H1 (cell line): ENCODE measurements around the gene RAB22A. TPM values are rescaled to one million over a fixed set of nuclear protein-coding genes. Genes with fewer than 3 reads are reported as not detected.

Experiments used
- CTCF ChIA-PET: fragments of 300-600 bp; sonication (Branson Sonifier 250); formaldehyde crosslinking; loops from one replicate; lab custom pipeline; 2021; ENCODE audit not compliant: partially characterized antibody; lab: Charles Lee
- POLR2A ChIA-PET: fragments of 300-600 bp; sonication (Branson Sonifier 250); formaldehyde crosslinking; loops from one replicate; lab custom pipeline; 2021; ENCODE audit warnings: inconsistent platforms; ENCODE audit not compliant: partially characterized antibody; lab: Charles Lee
- DNase-seq, 2 experiments: peaks; one replicate each; pipeline versions ENCODE4 v3.0.0 to v3.0.0-alpha.2; 2010 to 2022; ENCODE audit warnings: low spot score in 2 of 2, low read depth in 1 of 2, mixed read lengths in 1 of 2
- FAIRE-seq: peaks from 2 replicates; lab custom pipeline; 2011; peaks lifted over from hg19 to GRCh38; lab: Jason Lieb, UNC
- H2AFZ ChIP-seq: 2 replicates; pipeline ENCODE4 v1.8.1; 2012; ENCODE audit warnings: low read length, inconsistent platforms
- H2AK5ac ChIP-seq: 2 replicates; pipeline ENCODE4 v1.6.1; 2013; ENCODE audit warnings: low read depth, low read length
- H2BK120ac ChIP-seq: replicated peaks from 2 replicates; pipeline ENCODE3; 2013; ENCODE audit warnings: low read depth, low read length, inconsistent platforms
- H2BK12ac ChIP-seq: 2 replicates; pipeline ENCODE4 v1.6.1; 2013; ENCODE audit warnings: low read depth, low read length
- H2BK15ac ChIP-seq: 2 replicates; pipeline ENCODE4 v1.6.1; 2013; ENCODE audit warnings: low read length
- H2BK20ac ChIP-seq: 2 replicates; pipeline ENCODE4 v1.6.1; 2013; ENCODE audit warnings: low read length
- H2BK5ac ChIP-seq: 2 replicates; pipeline ENCODE4 v1.6.1; 2013; ENCODE audit warnings: low read depth, low read length
- H3K14ac ChIP-seq: 2 replicates; pipeline ENCODE4 v1.6.1; 2013; ENCODE audit warnings: inconsistent platforms; ENCODE audit not compliant: insufficient read length
- H3K18ac ChIP-seq: 2 replicates; pipeline ENCODE4 v1.6.1; 2013; ENCODE audit warnings: low read length; ENCODE audit errors: extremely low read depth
- H3K23ac ChIP-seq: 2 replicates; pipeline ENCODE4 v1.6.1; 2013; ENCODE audit warnings: inconsistent platforms; ENCODE audit not compliant: insufficient read length
- H3K23me2 ChIP-seq: 2 replicates; pipeline ENCODE4 v1.6.1; 2013; ENCODE audit warnings: low read depth, low read length
- H3K27ac ChIP-seq: 2 replicates; pipeline ENCODE4 v1.6.1; 2011; ENCODE audit warnings: low read depth, low read length, inconsistent platforms
- H3K27me3 ChIP-seq, 4 experiments: replicated peaks in 1 of 4; 1 replicate in 1 of 4; 2 replicates in 3 of 4; pipeline versions ENCODE4 v1.6.1 to v1.8.1; 2011 to 2013; ENCODE audit warnings: low read length in 3 of 4, mild to moderate bottlenecking in 3 of 4, inconsistent platforms in 2 of 4, mixed read lengths in 2 of 4, moderate library complexity in 1 of 4; ENCODE audit not compliant: control insufficient read depth in 3 of 4, insufficient read depth in 3 of 4; ENCODE audit errors: extremely low read depth in 1 of 4
- H3K36me3 ChIP-seq, 4 experiments: 2 replicates each; pipeline versions ENCODE4 v1.6.1 to v1.8.1; 2011 to 2013; ENCODE audit warnings: mild to moderate bottlenecking in 4 of 4, low read length in 3 of 4, moderate library complexity in 2 of 4, control low read depth in 1 of 4, inconsistent platforms in 1 of 4; ENCODE audit not compliant: insufficient read depth in 4 of 4, control insufficient read depth in 2 of 4
- H3K4ac ChIP-seq: replicated peaks from 2 replicates; pipeline ENCODE3; 2013; ENCODE audit warnings: low read length, low read depth, mixed read lengths, inconsistent platforms; ENCODE audit not compliant: insufficient read length
- H3K4me1 ChIP-seq, 4 experiments: replicated peaks in 1 of 4; 1 replicate in 1 of 4; 2 replicates in 3 of 4; pipeline versions ENCODE4 v1.6.1 to v1.8.1; 2011 to 2013; ENCODE audit warnings: low read length in 3 of 4, inconsistent platforms in 2 of 4, mixed read lengths in 1 of 4; ENCODE audit not compliant: insufficient read depth in 4 of 4, control insufficient read depth in 3 of 4
- H3K4me2 ChIP-seq, 2 experiments: 2 replicates each; pipeline versions ENCODE4 v1.6.1 to v1.8.1; 2011 to 2013; ENCODE audit warnings: low read depth in 2 of 2, low read length in 2 of 2, control low read depth in 1 of 2, inconsistent platforms in 1 of 2, mild to moderate bottlenecking in 1 of 2; ENCODE audit not compliant: insufficient read depth in 1 of 2
- H3K4me3 ChIP-seq, 4 experiments: fragments of 200-600, 300-600 bp in 1 of 4; sonication (generic), shearing (Covaris generic), sonication (Bioruptor Twin) in 1 of 4; 2 replicates each; pipeline versions ENCODE4 v1.5.1 to v1.8.1; 2011 to 2016; ENCODE audit warnings: low read length in 4 of 4, low read depth in 3 of 4, control low read depth in 2 of 4, inconsistent platforms in 2 of 4, mild to moderate bottlenecking in 2 of 4, mixed read lengths in 1 of 4, moderate library complexity in 1 of 4; ENCODE audit not compliant: insufficient read depth in 2 of 4; ENCODE audit errors: extremely low read depth in 1 of 4
- H3K56ac ChIP-seq: replicated peaks from 2 replicates; pipeline ENCODE3; 2013; ENCODE audit warnings: low read depth, mild to moderate bottlenecking, mixed read lengths, low read length, inconsistent platforms; ENCODE audit not compliant: insufficient read length
- H3K79me1 ChIP-seq: 2 replicates; pipeline ENCODE4 v1.6.1; 2013; ENCODE audit warnings: low read depth, low read length, control low read depth
- H3K79me2 ChIP-seq, 2 experiments: 2 replicates each; pipeline versions ENCODE4 v1.6.1 to v1.8.1; 2012 to 2013; ENCODE audit warnings: low read length in 2 of 2, mild to moderate bottlenecking in 2 of 2, inconsistent platforms in 1 of 2; ENCODE audit not compliant: insufficient read depth in 2 of 2, control insufficient read depth in 1 of 2
- H3K9ac ChIP-seq, 4 experiments: replicated peaks in 1 of 4; 1 replicate in 1 of 4; 2 replicates in 3 of 4; pipeline versions ENCODE4 v1.6.1 to v1.8.1; 2011 to 2013; ENCODE audit warnings: low read depth in 3 of 4, low read length in 3 of 4, control low read depth in 2 of 4, mild to moderate bottlenecking in 2 of 4, moderate library complexity in 2 of 4, inconsistent platforms in 1 of 4; ENCODE audit errors: extremely low read depth in 1 of 4
- H3K9me3 ChIP-seq, 2 experiments: 2 replicates each; pipeline versions ENCODE4 v1.6.1 to v1.8.1; 2012 to 2013; ENCODE audit warnings: mild to moderate bottlenecking in 2 of 2, moderate library complexity in 2 of 2, control low read depth in 1 of 2, inconsistent platforms in 1 of 2, low read depth in 1 of 2, low read length in 1 of 2, mixed read lengths in 1 of 2; ENCODE audit not compliant: insufficient read depth in 2 of 2
- H4K20me1 ChIP-seq, 2 experiments: replicated peaks in 1 of 2; 2 replicates each; pipeline versions ENCODE3 to v1.8.1; 2011 to 2013; ENCODE audit warnings: inconsistent platforms in 2 of 2, low read length in 2 of 2, mild to moderate bottlenecking in 1 of 2; ENCODE audit not compliant: insufficient read depth in 2 of 2, control insufficient read depth in 1 of 2
- H4K5ac ChIP-seq: 2 replicates; pipeline ENCODE4 v1.6.1; 2013; ENCODE audit warnings: low read length, low read depth, mixed read lengths, inconsistent platforms; ENCODE audit not compliant: insufficient read length
- H4K8ac ChIP-seq: 2 replicates; pipeline ENCODE4 v1.8.0; 2013; ENCODE audit warnings: mild to moderate bottlenecking, moderate library complexity, low read length, inconsistent platforms; ENCODE audit not compliant: insufficient read depth; ENCODE audit errors: extremely low read depth
- H4K91ac ChIP-seq: replicated peaks from 2 replicates; pipeline ENCODE3; 2013; ENCODE audit warnings: low read length, mixed read lengths, inconsistent platforms; ENCODE audit not compliant: insufficient read length
- GABPA ChIP-seq: IDR thresholded peaks from 2 replicates; pipeline ENCODE4 v1.6.1; 2011; ENCODE audit warnings: mild to moderate bottlenecking, low read length, moderate library complexity, borderline replicate concordance; ENCODE audit not compliant: insufficient read depth
- JUND ChIP-seq: IDR thresholded peaks from 2 replicates; pipeline ENCODE4 v1.6.1; 2011; ENCODE audit warnings: mild to moderate bottlenecking, improper control_type of control experiment, low read length
- KDM5A ChIP-seq: fragments of 200-600 bp; IDR thresholded peaks from 2 replicates; pipeline ENCODE4 v1.7.1; 2012; ENCODE audit warnings: mild to moderate bottlenecking, low read length, inconsistent platforms, mixed read lengths
- WGBS, 2 experiments: shearing (Covaris generic) in 1 of 2; methylation state at CpG; one replicate each; pipeline versions ENCODE4 v1.1.6 to v1.1.7; 2013 to 2015; ENCODE audit warnings: low lambda C conversion rate in 2 of 2, mixed read lengths in 2 of 2, inconsistent platforms in 1 of 2, low coverage in 1 of 2, missing lambda C conversion rate in 1 of 2; ENCODE audit not compliant: insufficient replicate concordance in 2 of 2, insufficient coverage in 1 of 2, insufficient read length in 1 of 2; ENCODE audit errors: extremely low coverage in 1 of 2, missing lambda C conversion rate in 1 of 2; 5-methylcytosine and 5-hydroxymethylcytosine counted together
- polyA plus RNA-seq, 7 experiments: library from polyadenylated mRNA; depleted of rRNA in 3 of 7; stranded (reverse) in 5 of 7; unstranded in 2 of 7; fragments of >200 nt in 5 of 7; fragments of 200-250 nt in 2 of 7; gene quantifications; 1 replicate in 5 of 7; 2 replicates in 1 of 7; 4 replicates in 1 of 7; pipeline versions ENCODE4 v1.2.1 to v1.2.3, GENCODE V29; 2011 to 2013; ENCODE audit warnings: missing spikeins in 2 of 7, mixed read lengths in 2 of 7
- total RNA-seq: library from RNA; stranded (reverse); fragmentation: NEBNext Ultra II Directional; extraction: Animal tissue kit (Norgen Biotek cat#: 25700); gene quantifications from 2 replicates; pipeline ENCODE4 v1.2.1, GENCODE V29; 2021

RAB22A gene
- total and polyA plus RNA-seq, 2 of the 8 experiments (the other 6 are each of a cell fraction or from before 2014, with no cell fraction given): 3.1 to 6.6 TPM

- POLR2A ChIA-PET: interaction anchor here (1.2 to 1.5 kb wide), 4 partner anchors 9 to 18 kb away, joined by 3 to 5 read pairs (median 4); no protein-coding TSS in a partner anchor
- no peak overlapping the region for H3K9ac ChIP-seq
- CTCF ChIA-PET: interaction anchor here (0.6 to 0.7 kb wide), 2 partner anchors 133 to 280 kb away, joined by 3 read pairs; no protein-coding TSS in a partner anchor
- H4K8ac ChIP-seq: no peak overlapping the region
- H3K27ac ChIP-seq: no peak overlapping the region
- no peak overlapping the region for H2AFZ ChIP-seq
- H3K4me1 ChIP-seq: no peaks in the 10 kb centered on the region; a peak in 1 of 7 replicates
- H3K27me3 ChIP-seq: no peaks in the 10 kb centered on the region
- H2BK12ac ChIP-seq: no peak overlapping the region
- no peak overlapping the region for H3K4ac ChIP-seq
- no peak overlapping the region for H4K91ac ChIP-seq
- no peaks in the 10 kb centered on the region for H4K20me1 ChIP-seq
- H2BK15ac ChIP-seq: no peak overlapping the region
- no peak overlapping the region for H3K23ac ChIP-seq
- no peak overlapping the region for H2BK5ac ChIP-seq
- DNase-seq: no peak
- no peak overlapping the region for H3K14ac ChIP-seq
- no peaks in the 10 kb centered on the region for H3K79me1 ChIP-seq
- H3K4me2 ChIP-seq: no peak overlapping the region
- no peaks in the 10 kb centered on the region for H3K79me2 ChIP-seq
- no peaks in the 10 kb centered on the region for H3K9me3 ChIP-seq
- no peak overlapping the region for H3K18ac ChIP-seq
- H4K5ac ChIP-seq: no peak overlapping the region
- no peak overlapping the region for H3K4me3 ChIP-seq
- H2BK20ac ChIP-seq: no peak overlapping the region
- H2AK5ac ChIP-seq: no peak overlapping the region
- H3K23me2 ChIP-seq: no peaks in the 10 kb centered on the region
- no peaks in the 10 kb centered on the region for H3K36me3 ChIP-seq
- no peak overlapping the region for H2BK120ac ChIP-seq
- no peak overlapping the region for H3K56ac ChIP-seq
- no peak for FAIRE-seq
- 80% methylated on average over 3 of the region's 3 CpGs; no CpG with 5 or more reads in 1 of the 2 experiments for WGBS, 2 experiments
- TF ChIP-seq KDM5A (no peak), GABPA (no peak), JUND (no peak)
Observed at GRCh38 chr20:58366866-58367265, 57.4 kb downstream of the RAB22A start.
